OCI-LY3 (cell line): ENCODE data around the gene SPSB4.

Experiments used
- CTCF ChIP-seq: fragments of 200-600, 300-600 bp; sonication (generic); IDR thresholded peaks from 2 replicates; pipeline ENCODE4 v1.5.1; 2014; ENCODE audit warnings: antibody characterized with exemption, low read length, low read depth
- EZH2phosphoT487 ChIP-seq: fragments of 200-600 bp; shearing (Covaris generic); IDR thresholded peaks from 2 replicates; pipeline ENCODE4 v1.6.1; 2018; ENCODE audit warnings: antibody characterized with exemption, mixed run types, low read depth

DNA sequence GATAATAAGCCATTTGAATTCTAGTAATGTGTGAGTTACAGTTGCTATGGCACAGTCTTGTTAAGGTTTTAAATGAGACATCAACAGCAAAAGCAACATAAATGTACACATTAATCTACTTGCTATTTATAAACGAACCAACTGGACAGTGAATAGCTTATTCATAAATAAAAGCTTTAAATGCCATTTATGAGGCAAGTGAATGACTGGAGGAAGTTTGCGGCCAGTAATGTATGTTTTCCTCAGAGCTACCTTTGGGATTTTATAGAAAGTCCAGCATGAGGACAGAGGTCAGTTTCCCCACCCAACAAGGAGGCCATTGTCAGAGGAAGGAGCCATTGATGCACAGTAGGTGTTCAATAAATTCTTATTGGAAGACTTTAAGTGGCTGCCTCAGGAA is 132.5 kb downstream of the SPSB4 start:
- TF ChIP-seq CTCF (no peak), EZH2phosphoT487 (no peak)
